Adipose tissue (tissue), 3 donors: Measurements from ENCODE around the gene P2RX1. TPM values are rescaled to one million over a fixed set of nuclear protein-coding genes. Genes with fewer than 3 reads are reported as not detected.

Experiments used
- H3K27ac ChIP-seq: one replicate; pipeline ENCODE4 v1.5.1; 2013; ENCODE audit warnings: low read depth, low read length
- WGBS, 3 donors: extraction: QIAGEN DNeasy Blood & Tissue Kit; methylation state at CpG; one replicate each; pipeline ENCODE4 v1.1.7; 2013; 5-methylcytosine and 5-hydroxymethylcytosine counted together
- polyA plus RNA-seq, 3 donors: library from polyadenylated mRNA; stranded (reverse); fragments of 200-250 nt; gene quantifications; one replicate each; pipeline ENCODE4 v1.2.3, GENCODE V29; 2013
- donor health status: healthy with polysubstance abuse.
- donor health status: Bipolar disorder and iron deficiency.
- donor health status: healthy.

Gene P2RX1
- polyA plus RNA-seq, 3 donors: 0.34 to 18.9 (median 3.3) TPM

DNA sequence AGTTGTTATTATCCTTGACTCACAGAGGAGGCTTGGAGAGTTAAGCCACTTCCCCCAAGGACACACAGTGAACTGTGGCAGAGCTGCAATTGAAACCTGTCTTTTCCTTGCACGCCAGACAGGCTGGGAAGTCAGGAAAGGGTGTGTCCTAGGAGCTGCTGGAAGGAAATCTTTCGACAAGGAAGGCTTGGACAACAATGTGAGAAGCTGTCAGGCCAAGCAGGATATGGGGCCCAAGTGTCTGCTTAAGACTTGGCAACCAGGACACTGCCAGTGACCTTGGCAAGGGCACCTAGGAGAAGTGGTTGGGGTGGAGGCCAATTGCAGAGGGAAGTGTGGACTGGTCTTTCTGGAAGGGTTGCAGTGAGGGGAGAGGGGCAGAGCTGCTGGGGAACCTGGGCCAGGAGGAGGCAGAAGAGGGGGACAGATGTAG, 21.3 kb downstream of the P2RX1 start:
- no peak overlapping the region for H3K27ac ChIP-seq
- WGBS, 3 donors: 20 to 26% (median 23%) methylated on average over 2 of the region's 2 CpGs

GRCh38 chr17:3894188-3894587, 22.1 kb downstream of the P2RX1 start:
- H3K27ac ChIP-seq: peak overlapping the region; percentile 9
- WGBS, 3 donors: 40 to 82% (median 68%) methylated on average over 5 of the region's 5 CpGs

DNA sequence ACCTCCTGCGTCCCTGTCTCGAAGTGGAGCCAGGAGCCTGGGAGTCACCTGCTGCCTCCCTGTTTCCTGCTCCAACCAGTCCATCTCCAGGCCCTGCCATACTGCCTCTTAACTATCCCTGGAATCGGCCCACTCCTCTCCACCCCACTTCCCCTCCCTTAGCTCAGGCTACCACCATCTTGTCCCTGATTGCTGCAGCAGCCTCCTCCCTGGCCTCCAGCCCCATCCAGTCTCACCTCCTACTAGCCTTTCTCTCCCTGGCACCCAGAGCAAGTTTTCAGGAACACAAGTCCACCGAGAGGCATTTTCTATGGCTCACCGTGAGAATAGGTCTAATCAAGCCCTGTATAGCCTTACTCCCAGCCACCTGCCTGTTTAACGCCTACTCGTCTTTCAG, 22.5 kb downstream of the P2RX1 start:
- H3K27ac ChIP-seq: no peak overlapping the region
- WGBS, 3 donors: 45 to 76% (median 66%) methylated on average over 7 of the region's 7 CpGs

GRCh38 chr17:3893003-3893719, 23.1 kb downstream of the P2RX1 start, which contains the start of gene CAMKK1:
CAMKK1 (minus strand) TSS chr17:3893053; CDS start chr17:3885687, 7,366 bp downstream.
- 3% methylated on average over 38 to 75 of the region's 75 CpGs for WGBS, 3 donors
- H3K27ac ChIP-seq: no peak within 1 kb of the TSS

DNA sequence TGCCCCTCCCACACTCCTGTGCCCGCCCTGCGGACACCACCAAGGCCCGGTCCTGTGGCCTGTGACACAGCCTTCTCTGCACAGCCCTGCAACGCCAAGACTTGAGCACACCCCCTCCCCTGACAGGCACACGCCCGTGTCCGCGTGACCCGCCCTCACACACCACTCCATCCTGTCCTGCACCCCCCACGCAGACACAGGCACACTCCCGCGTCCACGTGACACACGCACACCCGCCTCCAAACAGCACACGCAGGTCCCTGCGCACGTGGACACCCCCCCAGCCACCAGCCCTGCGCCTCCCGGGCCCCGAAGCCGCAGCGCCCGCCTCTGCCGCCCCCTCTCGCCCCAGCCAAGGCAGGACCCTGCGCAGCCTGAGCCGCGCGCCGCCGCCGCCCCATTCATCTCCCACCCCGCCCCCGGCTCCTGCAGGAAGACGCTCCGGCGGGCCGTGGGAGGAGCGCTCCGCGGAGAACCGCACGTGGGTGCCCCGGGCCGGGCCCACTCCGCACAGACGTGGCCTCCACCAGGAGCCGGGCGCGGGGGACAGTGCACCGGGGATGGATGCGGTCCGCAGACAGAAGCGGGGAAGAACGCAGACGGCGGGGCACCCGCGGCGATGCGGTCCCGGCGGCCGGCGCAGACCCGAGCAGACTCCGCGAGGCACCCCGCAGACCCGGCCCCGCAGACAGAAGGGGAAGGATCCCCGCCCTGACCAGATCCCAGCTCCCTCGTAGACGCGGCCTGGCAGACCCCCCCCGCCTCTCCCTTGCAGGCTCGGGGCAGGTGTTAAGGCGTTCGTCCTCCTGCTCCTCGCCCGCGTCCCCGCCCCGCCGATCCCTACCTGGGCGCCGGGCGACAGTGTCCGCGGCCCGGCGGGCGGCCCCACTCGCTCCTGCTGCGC, 23.9 kb downstream of the P2RX1 start:
- H3K27ac ChIP-seq: no peak overlapping the region
- WGBS, 3 donors: 0 to 1% (median 1%) methylated on average over 55 to 96 of the region's 96 CpGs

DNA sequence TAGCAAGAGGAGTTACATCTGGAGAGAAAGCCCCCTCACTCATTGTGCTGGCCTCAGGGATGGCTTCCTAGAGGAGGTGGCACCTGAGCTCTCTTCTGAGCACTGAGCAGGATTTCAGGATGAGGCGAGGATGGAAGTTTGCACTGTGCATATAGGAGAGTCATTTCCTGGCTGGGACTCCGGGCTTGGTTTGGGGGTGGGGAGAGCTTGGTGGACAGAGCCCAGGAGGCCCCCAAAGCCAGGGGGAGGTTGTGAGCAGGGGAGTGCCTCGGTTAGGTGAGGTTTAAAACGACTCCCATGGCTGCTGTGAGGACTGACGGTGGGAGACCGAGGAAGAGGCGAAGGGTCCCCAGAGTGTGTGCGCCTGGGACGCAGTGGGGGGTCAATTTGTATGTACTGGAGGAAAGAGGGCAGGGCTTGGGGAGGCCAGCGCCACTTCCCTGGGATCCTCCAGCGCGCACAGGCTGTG, 24.6 kb downstream of the P2RX1 start:
- no peak overlapping the region for H3K27ac ChIP-seq
- WGBS, 3 donors: 35 to 47% (median 43%) methylated on average over 11 to 12 of the region's 12 CpGs

DNA sequence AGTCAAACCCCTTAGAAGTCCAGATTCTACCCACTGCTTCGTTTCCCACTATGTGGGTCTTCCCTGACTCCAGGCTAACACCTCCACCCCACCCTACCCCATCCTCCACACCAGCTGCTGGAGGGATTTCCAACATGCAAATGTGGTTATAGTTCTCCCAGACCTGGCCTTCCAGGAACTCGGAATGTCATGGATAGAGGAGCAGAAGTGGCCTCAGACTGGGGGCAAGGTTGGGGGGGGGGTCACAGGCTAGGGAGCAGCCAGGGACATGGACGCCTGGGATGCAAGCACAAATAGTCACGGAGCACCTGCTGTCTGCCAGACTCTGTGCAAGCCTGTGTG, 25.4 kb downstream of the P2RX1 start:
- no peak overlapping the region for H3K27ac ChIP-seq

DNA sequence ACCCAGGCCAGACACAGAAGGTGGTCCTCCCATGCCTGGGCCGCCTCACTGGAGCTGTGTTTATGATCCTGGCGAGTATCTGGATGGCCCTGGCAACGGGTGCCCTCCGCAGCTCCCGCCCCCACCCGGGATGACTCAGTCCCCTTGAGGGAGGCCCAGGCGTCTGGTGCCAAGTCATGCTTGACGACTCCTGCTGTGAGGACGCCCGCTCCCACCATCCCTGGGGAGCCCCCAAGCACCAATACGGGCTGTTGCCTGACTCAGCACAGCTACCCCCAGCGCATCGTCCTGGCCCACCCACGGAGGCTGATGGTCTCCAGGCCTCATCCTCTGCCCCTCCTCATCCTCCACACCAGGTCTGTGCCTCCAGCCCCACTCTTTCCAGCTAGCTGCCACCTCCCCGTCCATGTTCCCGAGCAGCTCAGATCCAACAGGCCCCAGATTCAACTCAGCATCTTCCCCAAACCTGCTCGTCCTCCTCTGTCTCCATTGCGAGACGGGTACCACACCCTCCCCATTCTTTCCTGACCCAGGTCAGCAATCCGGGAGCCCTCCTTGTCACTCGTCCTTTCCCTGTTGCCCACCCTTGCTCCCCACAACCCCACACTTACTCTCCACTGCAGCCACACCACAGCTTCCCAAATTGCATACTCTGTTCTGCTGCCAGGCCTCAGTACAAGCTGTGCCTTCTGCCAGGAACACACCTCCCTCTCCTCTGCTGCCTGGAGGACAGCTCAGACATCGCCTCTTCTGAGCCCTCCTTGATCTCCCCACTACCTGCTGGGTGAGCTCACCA, 26.0 kb downstream of the P2RX1 start:
- no peak overlapping the region for H3K27ac ChIP-seq
- 54 to 80% (median 58%) methylated on average over 17 to 22 of the region's 22 CpGs for WGBS, 3 donors

More for the DNA sequence above, 25.4 kb downstream of the P2RX1 start:
- 61 to 84% (median 82%) methylated on average over 4 of the region's 4 CpGs for WGBS, 3 donors

DNA sequence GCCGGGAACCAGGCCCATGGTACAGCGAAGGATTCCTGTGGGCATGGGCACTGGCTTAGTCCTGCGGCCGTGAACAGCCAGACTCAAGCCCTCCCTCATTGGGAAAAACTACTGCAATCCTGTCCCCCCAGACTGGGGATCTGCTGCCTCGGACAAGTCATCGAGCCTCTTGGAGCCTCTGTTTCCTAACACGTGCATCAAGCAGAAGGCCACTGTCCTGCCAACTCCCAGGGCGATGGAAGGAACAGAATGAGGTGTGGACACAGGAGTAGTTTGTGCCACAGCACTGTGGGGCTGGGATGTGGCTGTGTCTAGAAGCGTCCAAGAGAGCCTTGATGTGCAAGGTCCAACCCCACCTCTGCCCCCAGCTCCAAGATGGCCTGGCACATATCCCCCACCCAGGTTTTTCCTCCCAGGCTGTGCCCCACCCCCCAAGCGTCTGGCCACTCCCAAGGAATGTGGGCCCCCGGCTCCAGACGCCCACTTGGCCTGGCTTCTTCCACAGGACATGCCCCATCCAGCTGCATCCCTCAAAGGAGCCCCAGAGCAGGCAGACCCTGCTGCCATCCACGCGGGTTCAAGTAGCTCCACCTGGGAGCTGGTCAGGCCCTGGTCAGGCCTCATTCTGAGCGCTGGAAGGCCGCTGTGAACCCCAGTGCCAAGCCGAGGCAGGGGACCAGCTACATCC, 26.8 kb downstream of the P2RX1 start:
- H3K27ac ChIP-seq: no peak overlapping the region
- 87 to 91% (median 87%) methylated on average over 17 of the region's 17 CpGs for WGBS, 3 donors

DNA sequence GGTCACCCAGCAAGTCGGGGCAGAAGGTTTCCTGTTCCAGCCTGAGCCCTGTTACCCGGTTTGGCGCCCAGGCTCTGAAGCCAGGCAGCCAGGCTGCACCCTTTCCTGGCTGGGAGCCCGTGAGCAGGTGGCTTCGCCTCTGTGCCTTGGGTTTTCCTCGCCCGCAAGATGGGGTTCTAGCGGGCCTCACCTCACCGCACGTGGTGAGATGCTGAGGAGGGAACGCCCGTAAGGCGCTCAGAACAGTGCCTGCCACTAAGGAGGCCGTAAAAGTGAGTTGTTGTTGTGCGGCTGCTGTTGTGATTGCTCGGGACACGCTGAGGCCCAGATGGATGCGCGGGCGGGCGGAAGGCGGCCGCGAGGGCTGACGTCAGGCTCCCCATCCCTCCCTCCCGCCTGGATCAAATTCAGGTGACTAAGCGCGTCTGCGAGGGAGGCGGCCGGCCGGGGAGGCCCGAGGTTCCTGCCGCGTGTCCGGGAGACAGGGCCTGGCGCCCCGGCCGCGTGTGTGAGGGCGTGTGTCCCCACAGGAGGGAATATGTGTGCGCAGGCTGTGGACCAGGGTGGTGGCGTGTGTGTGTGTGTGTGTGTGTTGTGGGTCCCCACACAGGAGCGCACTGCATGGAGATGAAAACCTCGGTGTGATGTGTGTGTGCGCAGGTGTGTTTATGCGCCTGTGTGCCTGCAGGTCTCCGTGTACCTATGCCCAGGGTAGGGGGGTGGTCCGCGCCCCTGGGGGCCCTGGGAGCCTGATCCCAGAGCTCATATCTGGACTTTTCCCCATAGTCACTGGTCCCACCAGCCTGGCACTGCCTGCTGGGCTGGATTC, 27.7 kb downstream of the P2RX1 start:
- H3K27ac ChIP-seq: peak overlapping the region; percentile 11
- 55 to 64% (median 63%) methylated on average over 49 to 50 of the region's 50 CpGs for WGBS, 3 donors

GRCh38 chr17:3887804-3888203, 28.5 kb downstream of the P2RX1 start:
- H3K27ac ChIP-seq: peak overlapping the region; percentile 11
- 45 to 76% (median 54%) methylated on average over 9 of the region's 9 CpGs for WGBS, 3 donors

GRCh38 chr17:3887394-3887793, 28.9 kb downstream of the P2RX1 start:
- H3K27ac ChIP-seq: peak overlapping the region; percentile 2
- WGBS, 3 donors: 57 to 89% (median 61%) methylated on average over 2 of the region's 2 CpGs

DNA sequence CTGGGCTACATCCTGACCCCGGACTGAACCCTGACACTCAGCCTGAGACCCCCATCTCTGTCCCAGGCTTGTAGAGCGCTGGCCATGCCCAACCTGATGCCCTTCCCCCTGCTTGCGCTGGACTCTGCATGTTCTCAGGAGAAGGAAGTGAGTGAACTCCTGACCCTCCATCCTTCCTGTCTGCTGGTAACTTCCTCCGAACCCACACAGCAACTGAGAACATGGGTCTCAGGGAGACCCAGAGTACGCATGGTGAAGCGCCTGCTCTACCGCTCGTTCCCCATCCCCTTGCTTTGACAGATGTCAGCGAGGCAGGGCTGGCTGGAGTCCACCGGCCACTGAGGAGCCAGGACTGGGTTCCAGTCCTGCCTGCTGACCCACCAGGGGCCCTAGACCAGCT, 29.5 kb downstream of the P2RX1 start:
- WGBS, 3 donors: 42 to 76% (median 57%) methylated on average over 9 to 10 of the region's 10 CpGs
- H3K27ac ChIP-seq: peak overlapping the region; percentile 2

DNA sequence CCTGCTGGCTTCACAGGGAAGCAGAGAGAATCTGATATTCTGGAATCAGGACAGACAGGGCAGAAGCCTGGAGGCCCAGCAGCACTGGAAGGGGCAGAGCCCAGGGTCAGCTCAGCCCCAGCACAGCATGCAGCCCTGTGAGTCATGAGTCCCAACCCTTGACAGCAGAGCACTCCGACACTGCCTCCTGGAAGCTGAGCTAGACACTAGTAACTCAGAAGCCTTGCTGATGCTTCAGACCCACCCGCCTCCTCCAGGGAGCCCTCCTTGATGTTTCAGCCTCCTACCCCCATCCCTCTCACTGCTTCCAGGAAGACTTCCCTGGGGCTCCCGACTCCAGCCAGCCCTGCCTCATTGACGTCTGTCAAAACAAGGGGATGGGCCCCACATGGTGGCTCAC, 30.3 kb downstream of the P2RX1 start:
- 78 to 86% (median 84%) methylated on average over 4 of the region's 4 CpGs for WGBS, 3 donors
- H3K27ac ChIP-seq: no peak overlapping the region

DNA sequence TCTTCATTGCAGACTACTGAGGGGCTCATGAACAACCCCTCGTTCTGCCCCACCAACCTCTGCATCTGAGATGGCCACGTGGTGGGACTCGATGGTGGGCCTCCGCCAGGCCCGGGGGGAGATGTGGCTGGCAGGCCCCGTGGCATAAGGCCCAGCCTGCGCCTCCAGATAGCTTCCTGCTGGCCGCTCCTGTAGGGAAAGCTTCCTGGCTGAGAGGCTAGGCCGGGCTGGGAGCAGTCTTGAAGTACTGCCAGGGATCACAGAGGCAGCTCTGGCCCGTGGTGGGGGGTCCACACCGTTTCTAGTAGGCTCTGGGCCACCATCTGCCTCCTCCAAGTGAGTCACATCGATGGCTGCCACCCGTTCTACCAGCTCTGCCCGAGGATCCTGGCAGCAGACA, 31.0 kb downstream of the P2RX1 start:
- no peak overlapping the region for H3K27ac ChIP-seq
- WGBS, 3 donors: 62 to 90% (median 78%) methylated on average over 14 of the region's 14 CpGs

DNA sequence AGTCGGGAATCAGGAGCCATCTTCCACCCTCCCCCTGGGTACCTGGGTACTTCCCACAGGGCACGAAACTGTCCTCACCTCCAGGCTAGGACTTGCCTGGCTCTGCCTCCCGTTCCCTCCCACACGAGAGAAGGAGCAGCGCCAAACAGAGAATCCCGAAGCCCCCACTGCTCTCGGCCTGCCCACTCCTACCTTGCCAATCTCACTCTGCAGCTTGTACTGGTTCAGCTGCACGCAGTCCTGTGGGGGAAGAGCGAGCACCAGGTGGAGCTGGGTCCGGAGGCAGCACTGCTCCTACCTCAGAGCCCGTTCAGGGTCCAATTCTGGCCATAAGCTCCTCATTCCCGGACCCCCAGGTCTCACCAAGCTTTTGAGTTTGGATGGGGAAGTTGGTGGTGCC, 32.1 kb downstream of the P2RX1 start:
- WGBS, 3 donors: 91 to 94% (median 93%) methylated on average over 12 of the region's 12 CpGs

GRCh38 chr17:3882276-3882675, 34.0 kb downstream of the P2RX1 start:
- WGBS, 3 donors: 75 to 82% (median 81%) methylated on average over 4 of the region's 4 CpGs
- no peak overlapping the region for H3K27ac ChIP-seq

More for the DNA sequence above, 32.1 kb downstream of the P2RX1 start:
- H3K27ac ChIP-seq: no peak overlapping the region
